SK-N-SH (cell line): ENCODE results near the gene SLC4A2. TPM values are rescaled to one million over a fixed set of nuclear protein-coding genes. Genes with fewer than 3 reads are reported as not detected.
"Not testable (repeated sequence)": the region's sequence is repeated elsewhere in the genome, so short reads cannot be mapped to it uniquely, and the experiment has no call there.

Experiments used
- CTCF ChIA-PET: fragments of 300-600, 350-600 bp; formaldehyde crosslinking; extraction: SDS; loops from one replicate; lab custom pipeline; 2021; lab: Yijun Ruan, JAX
- POLR2A ChIA-PET: fragments of 350-600 bp; sonication (Branson Sonifier 250); formaldehyde crosslinking; extraction: SDS; loops from one replicate; lab custom pipeline; 2020; ENCODE audit warnings: antibody characterized with exemption, inconsistent platforms; lab: Yijun Ruan, JAX
- DNase-seq: peaks from one replicate; pipeline ENCODE4 v3.0.0; 2012
- H2AFZ ChIP-seq: fragments of 200-600 bp; sonication (generic); 2 replicates; pipeline ENCODE4 v1.8.1; 2016; ENCODE audit warnings: antibody characterized with exemption, mild to moderate bottlenecking, low read depth
- H3F3A ChIP-seq: fragments of 200-600 bp; sonication (generic); replicated peaks from 2 replicates; pipeline ENCODE3; 2016; ENCODE audit warnings: antibody characterized with exemption, mild to moderate bottlenecking; ENCODE audit not compliant: insufficient read depth
- H3K27ac ChIP-seq, 2 experiments: fragments of 200-500 bp in 1 of 2; fragments of 200-600 bp in 1 of 2; sonication (Bioruptor generic) in 1 of 2; sonication (generic), shearing (Covaris generic) in 1 of 2; 2 replicates each; pipeline versions ENCODE4 v1.5.1 to v1.6.1; 2014 to 2016; ENCODE audit warnings: low read depth in 2 of 2, inconsistent platforms in 1 of 2, low read length in 1 of 2, mild to moderate bottlenecking in 1 of 2, mixed read lengths in 1 of 2
- H3K27me3 ChIP-seq: fragments of 200-600 bp; sonication (generic), shearing (Covaris generic); 2 replicates; pipeline ENCODE4 v1.6.1; 2016; ENCODE audit warnings: mixed run types; ENCODE audit not compliant: insufficient read depth
- H3K36me3 ChIP-seq, 2 experiments: fragments of 200-500 bp in 1 of 2; fragments of 200-600 bp in 1 of 2; sonication (Bioruptor generic) in 1 of 2; sonication (generic) in 1 of 2; replicated peaks in 1 of 2; 2 replicates each; pipeline versions ENCODE3 to v1.5.1; 2014 to 2016; ENCODE audit warnings: low read length in 1 of 2, mild to moderate bottlenecking in 1 of 2; ENCODE audit not compliant: insufficient read depth in 2 of 2, control insufficient read depth in 1 of 2
- H3K4me1 ChIP-seq, 2 experiments: fragments of 200-500 bp in 1 of 2; fragments of 200-600 bp in 1 of 2; sonication (Bioruptor generic) in 1 of 2; sonication (generic), shearing (Covaris generic) in 1 of 2; 2 replicates each; pipeline versions ENCODE4 v1.5.1 to v1.6.1; 2014 to 2016; ENCODE audit warnings: low read depth in 1 of 2, low read length in 1 of 2, mixed run types in 1 of 2; ENCODE audit not compliant: insufficient read depth in 2 of 2, control insufficient read depth in 1 of 2
- H3K4me2 ChIP-seq: fragments of 200-600 bp; sonication (generic), shearing (Covaris generic); 2 replicates; pipeline ENCODE4 v1.6.1; 2017; ENCODE audit warnings: mixed run types
- H3K4me3 ChIP-seq, 2 experiments: fragments of 200-500 bp in 1 of 2; fragments of 200-600 bp in 1 of 2; sonication (Bioruptor generic) in 1 of 2; sonication (generic), shearing (Covaris generic) in 1 of 2; 2 replicates each; pipeline versions ENCODE4 v1.5.1 to v1.8.1; 2014 to 2016; ENCODE audit warnings: low read depth in 2 of 2, inconsistent platforms in 1 of 2, low read length in 1 of 2, mild to moderate bottlenecking in 1 of 2, mixed read lengths in 1 of 2, moderate library complexity in 1 of 2
- H3K79me2 ChIP-seq: fragments of 200-600 bp; sonication (generic); 2 replicates; pipeline ENCODE4 v1.8.1; 2017; ENCODE audit warnings: mild to moderate bottlenecking; ENCODE audit not compliant: insufficient read depth
- H3K9ac ChIP-seq: fragments of 200-600 bp; sonication (generic); 2 replicates; pipeline ENCODE4 v1.6.1; 2017; ENCODE audit warnings: mixed run types
- H3K9me2 ChIP-seq: fragments of 200-600 bp; sonication (generic); 2 replicates; pipeline ENCODE4 v1.6.1; 2017; ENCODE audit warnings: mixed run types
- H3K9me3 ChIP-seq: fragments of 200-600 bp; sonication (generic); 2 replicates; pipeline ENCODE4 v1.6.1; 2017; ENCODE audit warnings: mixed run types, mild to moderate bottlenecking, moderate library complexity
- H4K20me1 ChIP-seq: fragments of 200-600 bp; sonication (generic); 2 replicates; pipeline ENCODE4 v1.6.1; 2017; ENCODE audit warnings: mild to moderate bottlenecking, mixed run types; ENCODE audit not compliant: insufficient read depth
- FOXM1 ChIP-seq: IDR thresholded peaks from 2 replicates; pipeline ENCODE4 v1.4.0; 2012; ENCODE audit warnings: low read depth, mild to moderate bottlenecking
- JUND ChIP-seq: IDR thresholded peaks from 2 replicates; pipeline ENCODE4 v1.4.0; 2012
- POLR2AphosphoS5 ChIP-seq: IDR thresholded peaks from 2 replicates; pipeline ENCODE4 v1.6.1; 2012; ENCODE audit warnings: low read depth, low read length
- RCOR1 ChIP-seq: fragments of 150-350 bp; IDR thresholded peaks from 2 replicates; pipeline ENCODE4 v1.6.1; 2017; ENCODE audit warnings: antibody characterized with exemption, low read length
- TEAD4 ChIP-seq: IDR thresholded peaks from 2 replicates; pipeline ENCODE4 v1.4.0; 2012; ENCODE audit warnings: mild to moderate bottlenecking, borderline replicate concordance; ENCODE audit not compliant: insufficient read depth
- WGBS: methylation state at CpG from one replicate; pipeline ENCODE4 v1.1.6; 2017; ENCODE audit warnings: low lambda C conversion rate; 5-methylcytosine and 5-hydroxymethylcytosine counted together
- polyA plus RNA-seq, 3 experiments: library from polyadenylated mRNA; depleted of rRNA; stranded (reverse); fragments of >200 nt; gene quantifications; 2 replicates each; pipeline ENCODE4 v1.2.3, GENCODE V29; 2012
- TF ChIP-seq, protein P1 (sequence below): IDR thresholded peaks from 2 replicates; pipeline ENCODE4; 2012

SLC4A2 gene
- polyA plus RNA-seq, 1 of the 3 experiments (the other 2 are of a cell fraction), result 167 TPM

DNA sequence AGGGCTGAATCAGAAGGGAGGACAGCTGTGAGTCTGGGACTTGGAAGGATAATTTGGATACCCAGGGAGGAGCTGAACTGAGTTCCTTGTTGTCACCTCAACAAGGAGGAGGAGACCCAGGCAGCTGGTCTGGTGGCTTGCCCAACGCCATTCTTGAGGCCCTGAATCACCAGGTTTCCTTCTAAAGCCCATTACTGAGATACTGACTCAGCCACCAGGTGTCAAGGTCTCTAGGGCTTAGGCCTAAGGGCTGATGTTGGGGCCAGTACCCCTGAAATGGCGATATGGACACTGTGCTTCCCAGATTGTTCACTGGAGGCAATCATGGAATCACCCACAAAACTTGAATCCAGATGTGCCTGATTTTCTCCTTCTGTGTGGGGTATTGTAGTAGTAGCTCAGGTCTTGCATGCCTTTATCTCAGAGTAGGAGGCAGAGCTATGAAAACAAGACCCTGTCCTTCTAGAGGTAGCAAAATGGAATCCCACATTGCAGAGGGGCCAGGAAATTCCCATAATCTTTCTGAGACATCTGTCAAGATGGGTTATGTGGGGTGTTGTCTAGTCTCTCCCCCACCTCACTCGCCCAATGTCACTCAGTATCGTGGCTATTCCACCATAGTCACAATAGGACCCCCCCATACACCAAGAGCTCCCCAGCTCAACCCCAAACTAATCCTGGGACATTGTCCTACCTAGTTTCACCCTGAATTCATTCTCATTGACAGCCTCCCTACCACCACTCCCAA lies 33.3 kb upstream of the SLC4A2 start:
- POLR2A ChIA-PET, result no interaction called here
- no peak for DNase-seq

DNA sequence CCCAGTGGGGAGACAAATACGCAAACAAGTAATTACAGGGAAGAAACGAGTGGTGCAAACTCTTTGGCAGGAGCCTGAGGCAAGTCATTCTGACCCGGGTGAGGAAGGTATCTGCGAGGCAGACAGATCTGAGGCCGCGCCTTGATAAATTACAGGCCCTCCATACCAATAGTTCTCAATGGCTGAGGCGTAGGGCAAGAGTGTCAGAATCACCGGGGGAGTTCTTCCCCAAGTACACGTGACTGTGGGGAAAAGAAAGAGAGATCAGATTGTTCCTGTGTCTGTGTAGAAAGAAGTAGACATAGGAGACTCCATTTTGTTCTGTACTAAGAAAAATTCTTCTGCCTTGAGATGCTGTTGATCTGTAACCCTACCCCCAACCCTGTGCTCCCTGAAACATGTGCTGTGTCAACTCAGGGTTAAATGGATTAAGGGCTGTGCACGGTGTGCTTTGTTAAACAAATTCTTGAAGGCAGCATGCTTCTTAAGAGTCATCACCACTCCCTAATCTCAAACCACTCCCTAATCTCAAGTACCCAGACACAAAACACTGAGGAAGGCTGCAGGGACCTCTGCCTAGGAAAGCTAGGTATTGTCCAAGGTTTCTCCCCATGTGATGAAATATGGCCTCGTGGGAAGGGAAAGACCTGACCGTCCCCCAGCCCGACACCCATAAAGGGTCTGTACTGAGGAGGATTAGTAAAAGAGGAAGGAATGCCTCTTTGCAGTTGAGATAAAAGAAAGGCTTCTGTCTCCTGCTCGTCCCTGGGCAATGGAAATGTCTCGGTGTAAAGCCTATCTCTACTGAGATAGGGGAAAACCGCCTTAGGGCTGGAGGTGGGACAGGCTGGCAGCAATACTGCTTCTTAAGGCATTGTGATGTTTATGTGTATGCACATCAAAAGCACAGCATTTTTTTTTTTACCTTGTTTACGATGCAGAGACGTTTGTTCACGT lies 32.3 kb upstream of the SLC4A2 start:
- peaks cover 35% of the 10 kb centered on the region for H3K79me2 ChIP-seq
- peak overlapping the region; percentile 98; the same call in 1 of the 2 replicates for H2AFZ ChIP-seq
- peak overlapping the region; percentile 89; the same call in 1 of the 2 replicates for H3K4me2 ChIP-seq
- not testable (repeated sequence) for H3K9me2 ChIP-seq, H3K36me3 ChIP-seq, H3K4me1 ChIP-seq, H3K9ac ChIP-seq, H3K27me3 ChIP-seq, H3F3A ChIP-seq, H4K20me1 ChIP-seq, H3K9me3 ChIP-seq, H3K27ac ChIP-seq, DNase-seq
- H3K4me3 ChIP-seq, result peak overlapping the region; percentile 84 to 85; a peak in 3 of 4 replicates
- CTCF ChIA-PET, result interaction anchor here (0.8 to 6.4 kb wide), 8 partner anchors 9 to 85 kb away, joined by 3 to 73 read pairs (median 12); partner anchors contain the start of gene AGAP3
- POLR2A ChIA-PET, result interaction anchor here (1.1 to 1.9 kb wide), 7 partner anchors 8 to 206 kb away, joined by 4 to 15 read pairs (median 7); partner anchors contain the start of genes ABCF2 and CHPF2
- WGBS, result 73% methylated on average over 19 of the region's 19 CpGs

More for the DNA sequence above, 33.3 kb upstream of the SLC4A2 start:
- Histone ChIP-seq H3K9me2 (no peaks in the 10 kb centered on the region), H2AFZ (no peak overlapping the region), H3K79me2 (peaks cover 26% of the 10 kb centered on the region), H3K36me3 (peaks cover 0 to under 1% of the 10 kb centered on the region in 2 experiments), H3K9me3 (no peaks in the 10 kb centered on the region), H3K4me2 (no peak overlapping the region), H3K27ac (no peak overlapping the region), H3K9ac (no peak overlapping the region), H3F3A (peaks cover 5% of the 10 kb centered on the region), H3K4me1 (peaks cover 7 to 10% of the 10 kb centered on the region in 2 experiments; a peak in 2 of 4 replicates), H3K27me3 (peaks cover 5% of the 10 kb centered on the region; the same call in 1 of the 2 replicates), H3K4me3 (no peak overlapping the region), H4K20me1 (no peaks in the 10 kb centered on the region)
- WGBS, result 66% methylated on average over 4 of the region's 4 CpGs
- no peak for TF ChIP-seq RCOR1
- no peak for TF ChIP-seq POLR2AphosphoS5
- TF ChIP-seq JUND, result no peak
- TF ChIP-seq, protein P1, sequence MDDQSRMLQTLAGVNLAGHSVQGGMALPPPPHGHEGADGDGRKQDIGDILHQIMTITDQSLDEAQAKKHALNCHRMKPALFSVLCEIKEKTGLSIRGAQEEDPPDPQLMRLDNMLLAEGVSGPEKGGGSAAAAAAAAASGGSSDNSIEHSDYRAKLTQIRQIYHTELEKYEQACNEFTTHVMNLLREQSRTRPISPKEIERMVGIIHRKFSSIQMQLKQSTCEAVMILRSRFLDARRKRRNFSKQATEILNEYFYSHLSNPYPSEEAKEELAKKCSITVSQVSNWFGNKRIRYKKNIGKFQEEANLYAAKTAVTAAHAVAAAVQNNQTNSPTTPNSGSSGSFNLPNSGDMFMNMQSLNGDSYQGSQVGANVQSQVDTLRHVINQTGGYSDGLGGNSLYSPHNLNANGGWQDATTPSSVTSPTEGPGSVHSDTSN, result no peak
- no peak for TF ChIP-seq TEAD4
- no peak for TF ChIP-seq FOXM1
- CTCF ChIA-PET, result interaction anchor here (0.7 to 6.4 kb wide), 6 partner anchors 8 to 86 kb away, joined by 3 to 73 read pairs (median 4); no protein-coding TSS in a partner anchor

DNA sequence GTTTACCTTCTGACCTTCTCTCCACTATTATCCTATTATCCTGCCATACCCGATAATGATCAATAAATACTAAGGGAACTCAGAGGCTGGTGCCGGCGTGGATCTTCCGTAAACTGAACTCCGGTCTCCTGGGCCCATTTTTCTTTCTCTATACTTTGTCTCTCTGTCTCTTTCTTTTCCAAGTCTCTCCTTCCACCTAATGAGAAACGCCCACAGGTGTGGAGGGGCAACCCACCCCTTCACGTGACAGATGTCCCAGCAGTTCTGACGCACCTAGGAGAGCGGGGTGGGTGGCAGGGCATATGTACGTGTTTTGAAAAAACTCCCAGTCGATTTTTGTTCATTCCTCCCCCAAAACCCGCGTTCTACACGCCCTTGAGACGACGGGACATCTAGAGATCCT lies 31.7 kb upstream of the SLC4A2 start:
- H3K4me1 ChIP-seq, H4K20me1 ChIP-seq, H3F3A ChIP-seq, H3K27me3 ChIP-seq, H3K9me3 ChIP-seq, H3K9me2 ChIP-seq, DNase-seq: not testable (repeated sequence)
- Histone ChIP-seq H3K27ac (peak overlapping the region; percentile 51 to 60; a peak in 3 of 4 replicates), H3K4me2 (peak overlapping the region; percentile 89), H3K4me3 (peak overlapping the region; percentile 84 to 85), H3K79me2 (peaks cover 42% of the 10 kb centered on the region), H3K36me3 (peaks cover 0 to 10% of the 10 kb centered on the region in 2 experiments), H2AFZ (peak overlapping the region; percentile 98), H3K9ac (peak overlapping the region; percentile 49)
- ChIA-PET CTCF (interaction anchor here (0.8 to 6.4 kb wide), 19 partner anchors 9 to 249 kb away, joined by 3 to 73 read pairs (median 4); partner anchors contain the start of genes AGAP3, CDK5 and SLC4A2), POLR2A (interaction anchor here (0.9 to 2.3 kb wide), 17 partner anchors 9 to 240 kb away, joined by 3 to 15 read pairs (median 5); partner anchors contain the start of genes ABCF2, CHPF2 and FASTK)
- 12% methylated on average over 16 of the region's 16 CpGs for WGBS
